HG03159 (cell line): Measurements from ENCODE around the gene TULP4.
A peak's percentile ranks its signal among the peaks of the same experiment; 100 is the strongest.
"Not testable (repeated sequence)": the region's sequence is repeated elsewhere in the genome, so short reads cannot be mapped to it uniquely, and the experiment has no call there.

Experiments
- ATAC-seq: cut with Tn5 transposase; IDR thresholded peaks from one replicate; pipeline ENCODE4 v1.9.1; 2021; ENCODE audit warnings: mild to moderate bottlenecking, moderate library complexity; ENCODE audit not compliant: unreplicated experiment

TULP4 gene

DNA sequence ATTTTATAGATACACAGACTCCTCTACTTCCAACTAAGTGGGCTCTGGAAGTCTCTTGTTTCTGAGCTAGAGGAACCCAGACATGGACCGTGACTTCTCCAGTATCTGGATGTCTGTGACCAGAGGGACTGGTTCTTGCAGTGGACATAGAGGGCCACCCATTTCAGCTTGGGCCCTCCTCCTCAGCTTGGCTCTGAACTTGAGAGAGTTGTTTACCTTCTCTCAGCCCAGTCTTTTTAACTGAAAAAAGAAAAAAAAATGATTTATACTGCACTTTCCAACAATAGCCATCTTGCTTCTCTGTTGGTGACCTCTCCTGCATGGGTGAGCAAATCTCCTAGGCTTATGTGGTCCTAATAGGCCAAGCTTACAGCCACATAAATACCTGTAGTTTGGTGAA is 187.3 kb downstream of the TULP4 start:
- no peak for ATAC-seq

DNA sequence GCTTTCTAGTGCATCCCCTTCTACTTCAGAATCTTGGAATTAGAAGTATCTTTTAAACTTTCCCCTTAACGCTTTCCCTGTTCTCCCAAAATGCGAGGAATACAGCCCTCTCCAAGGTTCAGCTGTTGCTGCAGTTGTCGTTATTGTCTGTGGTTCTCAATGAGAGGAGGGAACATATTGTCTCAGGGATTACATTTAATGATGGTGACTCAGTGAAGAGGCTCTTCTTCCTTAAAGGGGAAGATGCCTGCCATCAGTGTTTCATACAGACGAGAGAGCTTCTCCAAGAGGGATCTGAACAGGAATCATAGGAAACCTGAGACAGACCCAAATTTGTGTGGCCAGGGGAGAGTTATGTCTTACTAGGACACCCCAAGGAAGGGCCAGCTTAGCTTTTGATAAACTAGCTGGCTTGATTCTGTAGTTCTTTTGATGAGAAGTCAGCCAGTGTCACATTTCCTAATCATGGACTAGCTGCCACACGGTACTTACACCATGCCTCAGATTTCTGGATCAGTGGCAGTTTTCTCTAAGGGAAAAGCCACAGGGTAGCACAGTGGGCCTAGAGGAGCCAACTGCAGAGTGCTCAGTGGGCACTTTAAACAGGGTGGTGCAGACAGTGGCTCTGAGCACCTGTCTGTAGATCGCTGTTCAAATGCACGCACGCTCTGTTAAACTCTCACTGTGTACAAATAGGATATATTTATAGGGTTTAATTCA is 187.9 kb downstream of the TULP4 start:
- ATAC-seq: no peak

DNA sequence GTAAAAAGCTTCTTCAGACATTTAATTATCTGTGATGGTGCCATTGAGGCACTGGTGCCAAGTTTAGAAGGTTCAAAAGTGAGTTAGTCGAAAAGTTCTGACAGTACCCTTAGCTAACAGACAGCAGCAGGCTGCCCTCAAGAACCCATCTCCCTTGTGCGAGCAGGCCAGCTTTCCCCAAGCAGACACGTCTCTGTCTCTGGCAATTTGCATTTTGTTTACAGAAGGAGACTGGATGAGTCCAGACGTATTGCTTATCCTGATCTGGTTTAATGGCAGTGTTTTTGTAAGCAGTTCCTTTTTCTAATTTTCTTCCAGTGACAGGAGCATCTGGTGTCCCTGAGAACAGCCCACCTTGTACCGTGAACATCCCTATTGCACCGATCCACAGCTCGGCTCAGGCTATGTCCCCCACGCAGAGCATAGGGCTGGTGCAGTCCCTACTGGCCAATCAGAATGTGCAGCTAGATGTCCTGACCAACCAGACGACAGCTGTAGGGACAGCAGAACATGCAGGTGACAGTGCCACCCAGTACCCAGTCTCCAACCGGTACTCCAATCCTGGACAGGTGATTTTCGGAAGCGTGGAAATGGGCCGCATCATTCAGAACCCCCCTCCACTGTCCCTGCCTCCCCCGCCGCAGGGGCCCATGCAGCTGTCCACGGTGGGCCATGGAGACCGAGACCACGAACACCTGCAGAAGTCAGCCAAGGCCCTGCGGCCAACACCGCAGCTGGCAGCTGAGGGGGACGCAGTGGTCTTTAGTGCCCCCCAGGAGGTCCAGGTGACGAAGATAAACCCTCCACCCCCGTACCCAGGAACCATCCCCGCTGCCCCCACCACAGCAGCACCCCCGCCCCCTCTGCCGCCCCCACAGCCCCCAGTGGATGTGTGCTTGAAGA is 189.3 kb downstream of the TULP4 start:
- ATAC-seq: no peak

DNA sequence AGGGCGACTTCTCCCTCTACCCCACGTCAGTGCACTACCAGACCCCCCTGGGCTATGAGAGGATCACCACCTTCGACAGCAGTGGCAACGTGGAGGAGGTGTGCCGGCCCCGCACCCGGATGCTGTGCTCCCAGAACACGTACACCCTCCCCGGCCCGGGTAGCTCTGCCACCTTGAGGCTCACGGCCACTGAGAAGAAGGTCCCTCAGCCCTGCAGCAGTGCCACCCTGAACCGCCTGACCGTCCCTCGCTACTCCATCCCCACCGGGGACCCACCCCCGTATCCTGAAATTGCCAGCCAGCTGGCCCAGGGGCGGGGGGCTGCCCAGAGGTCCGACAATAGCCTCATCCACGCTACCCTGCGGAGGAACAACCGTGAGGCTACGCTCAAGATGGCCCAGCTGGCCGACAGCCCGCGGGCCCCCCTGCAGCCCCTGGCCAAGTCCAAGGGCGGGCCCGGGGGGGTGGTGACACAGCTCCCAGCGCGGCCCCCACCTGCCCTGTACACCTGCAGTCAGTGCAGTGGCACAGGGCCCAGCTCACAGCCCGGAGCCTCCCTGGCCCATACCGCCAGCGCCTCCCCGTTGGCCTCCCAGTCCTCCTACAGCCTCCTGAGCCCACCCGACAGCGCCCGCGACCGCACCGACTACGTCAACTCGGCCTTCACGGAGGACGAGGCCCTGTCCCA is 190.1 kb downstream of the TULP4 start:
- ATAC-seq: no peak

DNA sequence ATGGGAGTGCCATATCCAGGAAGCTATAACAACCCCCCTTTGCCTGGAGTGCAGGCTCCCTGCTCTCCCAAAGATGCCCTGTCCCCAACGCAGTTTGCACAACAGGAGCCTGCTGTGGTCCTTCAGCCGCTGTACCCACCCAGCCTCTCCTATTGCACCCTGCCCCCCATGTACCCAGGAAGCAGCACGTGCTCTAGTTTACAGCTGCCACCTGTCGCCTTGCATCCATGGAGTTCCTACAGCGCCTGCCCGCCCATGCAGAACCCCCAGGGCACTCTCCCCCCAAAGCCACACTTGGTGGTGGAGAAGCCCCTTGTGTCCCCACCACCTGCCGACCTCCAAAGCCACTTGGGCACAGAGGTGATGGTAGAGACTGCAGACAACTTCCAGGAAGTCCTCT is 191.0 kb downstream of the TULP4 start:
- no peak for ATAC-seq

DNA sequence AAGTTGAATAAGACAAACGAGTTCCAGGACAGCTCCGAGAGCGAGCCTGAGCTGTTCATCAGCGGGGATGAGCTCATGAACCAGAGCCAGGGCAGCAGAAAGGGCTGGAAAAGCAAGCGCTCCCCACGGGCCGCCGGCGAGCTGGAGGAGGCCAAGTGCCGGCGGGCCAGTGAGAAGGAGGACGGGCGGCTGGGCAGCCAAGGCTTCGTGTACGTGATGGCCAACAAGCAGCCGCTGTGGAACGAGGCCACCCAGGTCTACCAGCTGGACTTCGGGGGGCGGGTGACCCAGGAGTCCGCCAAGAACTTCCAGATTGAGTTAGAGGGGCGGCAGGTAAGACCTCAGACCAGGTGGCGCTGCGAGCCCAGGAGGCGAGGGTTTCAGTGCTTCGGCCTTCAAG is 191.6 kb downstream of the TULP4 start:
- no peak for ATAC-seq

DNA sequence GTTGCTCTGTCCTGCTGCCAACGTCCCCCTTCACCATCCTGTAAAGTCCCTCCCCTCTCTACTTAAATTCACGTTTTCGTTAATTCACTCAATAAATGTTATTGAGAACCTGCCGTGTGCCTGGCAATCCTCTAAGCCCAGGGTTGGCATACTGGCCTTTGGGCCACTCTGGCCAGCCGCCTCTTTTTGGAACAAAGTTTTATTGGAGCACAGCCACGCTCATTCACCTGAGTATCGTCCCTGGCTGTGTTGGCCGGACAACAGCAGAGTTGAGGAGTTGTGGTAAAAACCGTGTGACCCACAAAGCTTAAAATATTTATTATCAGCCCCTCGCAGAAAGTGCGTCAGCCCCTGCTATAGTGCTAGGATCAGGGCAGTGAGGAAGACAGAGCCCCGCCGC is 192.9 kb downstream of the TULP4 start:
- ATAC-seq: no peak

DNA sequence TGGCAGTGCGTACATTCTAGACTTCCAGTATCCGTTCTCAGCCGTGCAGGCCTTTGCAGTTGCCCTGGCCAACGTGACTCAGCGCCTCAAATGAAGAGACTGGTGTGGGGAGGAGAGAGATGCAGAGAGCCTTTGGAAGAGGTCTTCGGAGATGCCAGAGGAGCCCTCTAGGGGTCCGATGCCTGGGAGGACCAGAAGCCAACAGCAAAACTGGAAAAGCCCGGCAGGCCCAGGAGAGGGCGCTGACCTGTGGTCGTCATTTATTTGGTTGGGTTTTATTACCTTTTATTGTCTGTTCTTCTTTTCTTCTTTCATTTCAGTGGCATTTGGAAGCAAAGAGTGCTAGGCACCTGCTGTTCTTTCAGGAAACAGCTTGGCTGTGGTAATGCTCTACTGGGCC is 194.3 kb downstream of the TULP4 start:
- ATAC-seq: no peak

DNA sequence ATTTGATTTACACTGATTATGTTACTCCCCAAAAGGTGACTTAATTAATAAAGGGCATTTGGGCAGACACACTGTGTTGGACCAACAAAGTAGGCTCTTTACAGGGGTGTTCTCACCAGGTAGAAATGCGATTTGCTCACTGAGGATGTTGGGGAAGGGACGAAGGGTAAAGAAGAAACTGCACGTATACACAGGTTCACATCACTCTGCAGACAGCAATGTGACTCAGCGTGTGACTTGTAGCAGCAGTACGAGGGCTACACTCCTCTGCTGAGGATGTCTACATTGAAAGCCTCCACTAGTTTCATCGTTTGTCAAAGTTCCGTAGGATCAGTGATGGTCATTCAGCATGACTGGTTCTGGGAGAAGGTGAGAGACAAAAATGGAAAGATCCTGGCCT is 194.9 kb downstream of the TULP4 start:
- no peak for ATAC-seq

DNA sequence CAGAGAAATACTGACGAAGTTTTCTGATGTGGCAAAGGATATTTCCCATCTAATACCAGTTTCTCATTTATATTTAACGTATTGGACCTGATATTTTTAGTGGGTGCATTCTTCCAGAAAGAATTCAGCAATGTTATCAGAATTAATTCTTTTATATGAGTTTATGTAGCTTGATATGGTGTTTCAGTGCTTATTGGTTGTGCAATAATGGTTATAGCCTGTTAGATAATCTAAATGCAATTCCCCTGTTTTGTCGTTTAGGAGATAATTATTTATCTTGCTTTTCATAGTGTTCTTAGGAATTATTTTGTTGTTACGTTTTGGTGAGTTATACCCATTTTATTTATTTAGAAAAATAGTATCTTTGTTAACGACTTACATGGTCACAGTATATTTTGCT is 196.2 kb downstream of the TULP4 start:
- no peak for ATAC-seq

DNA sequence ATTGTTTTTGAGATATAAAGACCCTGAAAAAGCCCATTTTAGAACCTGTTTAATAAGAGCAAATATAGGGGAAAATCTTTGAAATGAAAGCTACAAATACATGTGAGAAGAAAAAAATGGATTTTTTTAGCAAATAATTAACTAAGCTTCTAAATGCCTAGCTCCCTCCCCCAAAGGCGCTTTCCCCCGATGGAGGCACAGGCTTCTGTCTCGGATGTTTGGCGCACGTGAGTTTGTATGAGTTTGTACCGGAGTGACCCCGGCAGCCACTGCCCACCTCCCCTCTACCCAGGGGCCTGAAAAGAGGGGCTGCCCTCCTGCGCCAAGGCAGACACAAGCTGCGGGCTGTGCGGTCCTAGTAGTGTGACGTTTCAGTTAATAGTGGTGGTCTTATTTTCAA is 197.2 kb downstream of the TULP4 start:
- ATAC-seq: no peak

DNA sequence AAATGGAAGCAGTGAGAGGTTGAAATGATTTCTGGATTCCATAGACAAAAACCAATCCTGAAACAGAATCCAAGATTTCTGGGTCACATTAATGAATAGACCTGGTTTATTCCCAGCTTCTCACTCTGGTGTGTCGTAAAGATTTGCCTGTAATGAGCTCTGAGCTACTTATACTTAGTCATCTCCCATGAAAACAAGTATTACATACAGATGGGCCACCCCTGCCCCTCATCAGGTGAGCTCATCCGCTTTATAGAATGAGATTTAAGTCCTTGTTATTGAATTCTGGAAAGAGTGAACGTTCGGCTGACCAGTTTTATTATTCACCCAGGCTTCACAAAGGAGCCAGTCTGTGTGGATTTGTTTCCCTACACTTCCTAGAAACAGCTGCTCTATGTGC is 200.5 kb downstream of the TULP4 start:
- ATAC-seq: no peak

DNA sequence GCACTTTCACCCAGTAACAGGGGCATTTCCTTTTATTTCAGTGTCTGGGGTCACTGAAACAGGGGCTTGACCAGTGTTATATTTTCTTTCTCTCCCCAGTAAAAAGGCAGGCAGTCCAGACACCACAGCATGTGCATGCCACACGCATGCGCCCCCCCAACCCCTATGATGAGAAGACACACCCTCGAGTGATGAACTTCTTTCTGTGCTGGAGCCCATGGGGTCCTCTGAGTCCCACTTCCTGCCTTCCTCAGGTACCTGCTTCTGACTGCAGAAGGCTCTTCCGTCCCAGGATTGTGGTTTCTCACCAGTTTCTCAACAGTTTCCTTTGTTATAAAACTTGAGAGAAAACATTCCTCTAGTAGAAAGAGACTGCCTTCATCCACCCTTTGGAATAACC is 201.9 kb downstream of the TULP4 start:
- no peak for ATAC-seq

DNA sequence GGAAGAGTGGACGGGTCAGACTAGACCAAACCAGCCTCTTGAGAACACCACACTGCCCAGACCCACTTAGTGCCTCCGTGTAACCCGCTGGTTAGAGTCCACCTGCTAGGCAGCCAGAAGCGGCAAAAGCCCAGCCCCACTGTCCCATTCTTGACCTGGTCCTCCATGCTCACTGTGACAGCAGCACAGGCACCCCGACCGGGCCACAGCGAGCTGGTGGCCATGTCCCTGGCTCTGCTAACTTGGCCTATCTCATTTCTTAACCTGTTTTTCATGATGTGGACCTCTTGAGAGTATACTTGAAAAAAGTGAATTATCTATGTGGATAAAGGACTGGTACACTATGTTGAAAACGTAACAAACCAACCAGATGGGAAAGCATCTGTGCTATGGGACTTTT is 202.7 kb downstream of the TULP4 start:
- no peak for ATAC-seq

DNA sequence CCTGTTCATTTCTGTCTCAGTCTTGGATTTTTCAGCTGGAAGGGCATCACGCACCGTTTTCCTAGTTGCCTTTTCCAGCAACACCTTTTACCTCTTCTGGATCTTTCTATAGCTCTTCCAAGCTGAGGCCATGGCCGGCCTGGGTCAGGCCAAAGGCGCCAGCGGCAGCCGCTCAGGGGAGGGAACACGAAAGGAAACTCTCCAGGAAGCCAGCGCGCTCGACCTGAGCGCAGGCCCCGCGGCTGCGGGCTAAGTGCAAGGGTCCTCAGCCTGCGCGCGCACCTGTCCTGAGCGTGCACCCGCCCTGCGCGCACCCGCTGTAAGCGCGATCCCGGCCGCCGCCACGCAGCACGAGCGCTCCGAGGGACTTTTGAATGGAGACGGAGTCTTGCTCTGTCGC is 203.8 kb downstream of the TULP4 start:
- ATAC-seq: no peak

DNA sequence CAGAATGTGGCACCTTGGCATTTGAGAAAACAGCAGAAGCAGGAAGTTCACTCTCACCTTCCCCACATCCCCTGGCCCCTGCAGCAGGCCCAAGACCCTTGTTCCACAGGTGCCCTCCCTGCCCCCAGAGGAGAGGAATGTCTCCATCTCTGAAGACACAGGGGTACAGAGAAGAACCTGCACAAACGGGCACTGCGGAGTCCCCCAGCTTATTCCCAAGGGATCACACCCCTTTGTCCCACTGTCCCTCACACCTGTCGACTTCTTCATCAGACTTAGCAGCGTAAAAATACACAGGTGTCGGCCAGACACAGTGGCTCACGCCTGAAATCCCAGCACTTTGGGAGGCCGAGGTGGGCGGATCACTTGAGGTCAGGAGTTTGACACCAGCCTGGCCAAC is 204.8 kb downstream of the TULP4 start:
- ATAC-seq: no peak

DNA sequence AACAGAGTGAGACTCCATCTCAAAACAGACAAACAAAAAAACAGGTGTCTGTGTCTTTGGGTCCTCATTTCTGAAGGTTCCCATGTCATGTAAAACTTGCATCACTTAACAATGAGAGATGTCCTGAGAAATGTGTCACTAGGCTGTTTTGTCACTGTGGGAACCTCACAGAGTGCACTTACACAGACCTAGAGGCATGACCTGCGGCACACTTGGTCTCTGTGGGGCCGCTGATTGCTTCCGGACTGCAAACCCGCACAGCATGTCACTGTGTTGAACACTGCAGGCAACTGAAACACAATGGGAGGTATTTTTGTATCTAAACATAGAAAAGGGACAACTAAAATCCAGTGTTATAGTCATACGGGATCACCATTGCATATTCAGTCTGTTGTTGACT is 205.3 kb downstream of the TULP4 start:
- ATAC-seq: peak; percentile 54

DNA sequence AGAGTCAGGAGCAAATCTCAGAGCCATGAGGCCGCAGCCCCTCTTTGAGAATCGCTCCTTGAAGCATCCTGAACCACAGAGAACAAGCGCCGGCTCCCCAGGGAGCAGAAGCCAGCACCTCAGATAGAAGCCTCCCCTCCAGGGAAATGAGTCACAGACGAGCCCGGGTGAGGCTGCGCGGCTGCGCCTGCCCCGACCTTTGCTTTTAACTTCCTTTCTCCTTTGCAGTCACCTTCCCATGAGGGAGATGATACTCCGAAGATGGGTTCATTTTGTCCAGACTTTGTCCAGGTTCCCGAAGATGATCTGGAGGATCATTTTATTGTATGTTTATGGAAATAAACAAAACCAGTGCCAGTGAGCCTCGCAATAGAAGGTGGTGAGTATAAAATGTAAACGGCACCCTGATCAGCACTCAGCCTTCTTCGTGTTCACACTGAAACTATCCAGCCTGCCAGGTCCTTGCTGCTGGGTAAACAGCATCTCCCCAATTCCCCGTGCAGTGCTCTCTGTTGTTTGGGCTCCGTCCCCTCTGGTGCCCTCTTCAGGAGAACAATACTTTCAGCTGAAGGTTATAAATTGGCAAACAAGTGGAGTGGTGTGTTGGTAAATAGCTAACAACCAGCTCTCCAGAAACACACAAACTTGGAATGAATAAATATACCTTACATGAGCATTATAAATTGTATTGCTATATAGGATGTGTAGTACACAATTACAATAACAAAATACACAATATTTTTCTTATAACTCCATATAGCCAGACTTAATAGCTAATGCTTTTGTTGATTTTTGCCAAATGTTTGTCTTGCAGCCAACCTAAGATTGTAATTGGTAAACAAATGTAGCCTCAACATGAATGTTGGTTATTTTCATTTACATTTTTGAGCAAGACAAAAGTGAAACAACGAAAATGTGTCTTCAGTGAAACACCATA is 206.2 kb downstream of the TULP4 start:
- ATAC-seq: peak; percentile 71

DNA sequence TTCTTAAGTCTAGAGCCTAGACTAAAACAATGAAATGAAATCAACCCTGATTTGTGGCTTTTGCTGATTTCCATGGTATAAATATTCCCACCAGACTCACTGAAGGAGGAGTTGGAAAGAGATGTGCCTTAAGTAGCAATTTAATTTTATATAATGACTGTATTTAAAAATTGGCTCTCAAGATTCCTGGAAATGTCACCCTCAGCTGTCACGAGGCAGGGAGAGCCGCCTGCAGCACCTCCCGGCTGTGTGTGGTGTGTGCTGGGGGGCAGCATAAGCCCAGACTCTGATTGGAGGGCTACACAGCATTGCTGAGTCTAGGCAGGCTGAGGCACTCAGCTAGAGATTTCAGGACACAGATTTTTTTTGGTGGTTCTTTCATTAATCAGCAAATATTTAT is 207.0 kb downstream of the TULP4 start:
- no peak for ATAC-seq

DNA sequence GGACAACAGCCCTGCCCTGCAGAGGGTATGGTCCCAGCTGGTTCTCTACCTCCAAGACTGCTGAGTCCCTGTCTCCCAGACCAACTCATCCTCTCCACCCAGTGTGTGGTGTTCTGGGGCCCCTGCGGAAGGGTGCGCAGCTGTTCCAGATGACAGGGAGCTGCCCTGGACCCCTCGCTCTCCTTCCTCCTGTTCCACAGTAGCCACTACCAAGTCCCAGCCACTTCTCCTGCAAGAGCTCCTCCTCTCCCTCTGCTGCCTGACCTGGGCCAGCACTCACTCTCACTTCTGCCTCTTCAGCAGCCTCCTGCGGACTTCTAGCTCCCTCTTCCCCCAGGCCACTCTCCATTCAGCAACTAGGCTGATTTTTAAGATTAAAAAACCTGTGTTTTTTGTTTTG is 207.5 kb downstream of the TULP4 start:
- ATAC-seq: no peak

DNA sequence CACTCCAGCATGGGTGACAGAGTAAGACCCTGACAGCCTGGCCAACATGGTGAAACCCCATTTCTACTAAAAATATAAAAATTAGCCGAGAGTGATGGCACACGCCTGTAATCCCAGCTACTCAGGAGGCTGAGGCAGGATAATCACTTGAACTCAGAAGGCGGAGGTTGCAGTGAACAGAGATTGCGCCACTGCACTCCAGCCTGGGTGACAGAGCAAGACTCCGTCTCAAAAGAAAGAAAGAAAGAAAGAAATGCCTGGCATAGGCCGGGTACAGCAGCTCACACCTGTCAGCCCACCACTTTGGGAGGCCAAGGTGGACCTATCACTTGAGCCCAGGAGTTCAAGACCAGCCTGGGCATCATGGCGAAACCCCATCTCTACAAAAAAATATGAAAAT is 208.7 kb downstream of the TULP4 start:
- not testable (repeated sequence) for ATAC-seq
